Activated naive CD8-positive, alpha-beta T cell (primary cell): ENCODE measurements around the gene CEP41.
A peak's percentile ranks its signal among the peaks of the same experiment; 100 is the strongest.
"Not testable (repeated sequence)": the region's sequence is repeated elsewhere in the genome, so short reads cannot be mapped to it uniquely, and the experiment has no call there.

Source experiments
- H3K27ac Mint-ChIP-seq: one replicate; pipeline ENCODE4 v1.8.0; 2021; ENCODE audit warnings: mixed read lengths
- H3K27me3 Mint-ChIP-seq: one replicate; pipeline ENCODE4 v1.8.0; 2021; ENCODE audit warnings: mixed read lengths
- H3K36me3 Mint-ChIP-seq: one replicate; pipeline ENCODE4 v1.8.0; 2021; ENCODE audit warnings: mixed read lengths
- H3K4me1 Mint-ChIP-seq: one replicate; pipeline ENCODE4 v1.8.0; 2021; ENCODE audit warnings: low read depth, mixed read lengths
- H3K4me3 Mint-ChIP-seq: one replicate; pipeline ENCODE4 v1.8.0; 2021; ENCODE audit warnings: mild to moderate bottlenecking, mixed read lengths
- H3K9me3 Mint-ChIP-seq: one replicate; pipeline ENCODE4 v1.8.0; 2021; ENCODE audit warnings: low read depth, mixed read lengths

Gene CEP41

GRCh38 chr7:130475776-130476175, 35.0 kb upstream of the CEP41 start:
- H3K9me3 Mint-ChIP-seq: peaks cover 3% of the 10 kb centered on the region
- H3K4me3 Mint-ChIP-seq: no peak overlapping the region
- no peak overlapping the region for H3K27ac Mint-ChIP-seq
- H3K27me3 Mint-ChIP-seq: peaks cover 2% of the 10 kb centered on the region
- peaks cover 2% of the 10 kb centered on the region for H3K36me3 Mint-ChIP-seq
- H3K4me1 Mint-ChIP-seq: no peaks in the 10 kb centered on the region

GRCh38 chr7:130473876-130474275, 33.1 kb upstream of the CEP41 start:
- H3K4me3 Mint-ChIP-seq: no peak overlapping the region
- H3K9me3 Mint-ChIP-seq: peaks cover 3% of the 10 kb centered on the region
- no peaks in the 10 kb centered on the region for H3K27me3 Mint-ChIP-seq
- peaks cover 2% of the 10 kb centered on the region for H3K4me1 Mint-ChIP-seq
- H3K27ac Mint-ChIP-seq: no peak overlapping the region
- peaks cover 2% of the 10 kb centered on the region for H3K36me3 Mint-ChIP-seq

GRCh38 chr7:130473289-130473688, 32.5 kb upstream of the CEP41 start:
- Mint-ChIP-seq H3K36me3 (peaks cover 2% of the 10 kb centered on the region), H3K4me3 (no peak overlapping the region), H3K4me1 (peaks cover 2% of the 10 kb centered on the region), H3K27me3 (no peaks in the 10 kb centered on the region), H3K27ac (no peak overlapping the region), H3K9me3 (peaks cover under 1% of the 10 kb centered on the region)

DNA sequence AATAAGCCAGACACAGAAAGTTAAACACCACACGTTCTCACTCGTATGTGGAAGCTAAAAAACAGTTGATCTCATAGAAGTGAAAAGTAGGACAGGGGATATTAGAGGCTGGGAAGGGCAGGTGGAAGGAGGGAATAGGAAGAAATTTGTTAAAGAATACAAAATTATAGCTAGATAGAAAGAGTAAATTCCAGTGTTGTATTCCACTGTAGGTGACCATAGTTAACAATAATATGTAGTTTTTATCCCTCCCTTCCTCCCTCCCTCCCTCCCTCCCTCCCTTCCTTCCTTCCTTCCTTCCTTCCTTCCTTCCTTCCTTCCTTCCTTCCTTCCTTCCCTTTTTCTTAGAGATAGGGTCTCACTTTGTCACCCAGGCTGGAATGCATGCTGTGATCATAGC, 31.2 kb upstream of the CEP41 start:
- H3K27me3 Mint-ChIP-seq: no peaks in the 10 kb centered on the region
- H3K9me3 Mint-ChIP-seq: no peaks in the 10 kb centered on the region
- no peak overlapping the region for H3K4me3 Mint-ChIP-seq
- H3K36me3 Mint-ChIP-seq: no peaks in the 10 kb centered on the region
- no peak overlapping the region for H3K27ac Mint-ChIP-seq
- H3K4me1 Mint-ChIP-seq: peaks cover 2% of the 10 kb centered on the region

- peaks cover 12% of the 10 kb centered on the region for H3K4me1 Mint-ChIP-seq
- no peaks in the 10 kb centered on the region for H3K36me3 Mint-ChIP-seq
- no peaks in the 10 kb centered on the region for H3K9me3 Mint-ChIP-seq
- H3K4me3 Mint-ChIP-seq: no peak overlapping the region
- H3K27ac Mint-ChIP-seq: no peak overlapping the region
- H3K27me3 Mint-ChIP-seq: no peaks in the 10 kb centered on the region
These were observed 27.8 kb upstream of the CEP41 start for GRCh38 chr7:130468612-130469011.

DNA sequence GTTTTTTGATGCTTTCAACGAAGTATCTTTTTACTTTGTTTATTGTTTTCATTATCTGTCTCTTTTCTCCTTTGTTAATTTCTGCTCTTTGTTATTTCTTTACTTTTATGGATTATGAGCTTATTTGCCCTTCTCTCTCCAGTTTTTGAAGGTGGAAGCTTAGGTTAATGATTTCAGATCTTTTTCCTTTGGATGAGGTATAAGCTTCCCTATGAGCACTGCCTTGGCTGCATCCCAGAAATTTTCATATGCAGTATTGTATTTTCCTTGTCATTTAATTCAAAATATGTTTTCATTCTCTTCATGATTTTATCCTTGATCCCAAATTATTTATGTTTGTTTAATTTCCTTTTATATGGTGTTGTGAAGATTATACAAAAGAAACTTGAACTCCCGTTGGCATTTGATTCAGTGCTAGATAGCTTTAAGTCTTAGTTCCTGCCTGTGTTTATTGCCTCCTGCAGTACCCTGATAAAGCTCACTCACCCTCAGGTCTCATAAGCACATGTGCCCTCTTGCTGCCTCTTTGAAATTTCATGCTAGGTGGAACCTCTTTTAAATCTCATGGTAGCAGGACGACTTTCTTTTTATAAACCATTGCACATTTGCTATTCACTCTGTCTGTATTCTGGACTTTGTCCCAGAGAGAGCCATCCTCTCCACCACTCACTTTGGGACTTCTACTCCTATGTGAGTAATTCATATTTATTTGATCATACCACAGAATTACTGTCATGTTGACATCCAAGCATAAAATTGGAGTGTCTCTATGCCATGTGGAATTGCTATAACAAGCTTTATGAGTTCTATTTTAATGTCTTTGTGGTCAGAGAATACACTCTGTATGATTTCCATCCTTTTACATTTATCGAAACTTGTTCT, 23.0 kb upstream of the CEP41 start:
- Mint-ChIP-seq H3K9me3 (peaks cover 4% of the 10 kb centered on the region), H3K27ac (no peak overlapping the region), H3K4me1 (peaks cover 15% of the 10 kb centered on the region), H3K27me3 (no peaks in the 10 kb centered on the region), H3K4me3 (no peak overlapping the region), H3K36me3 (peaks cover 9% of the 10 kb centered on the region)

GRCh38 chr7:130461272-130461671, 20.5 kb upstream of the CEP41 start:
- H3K27me3 Mint-ChIP-seq: no peaks in the 10 kb centered on the region
- H3K27ac Mint-ChIP-seq: no peak overlapping the region
- peaks cover 9% of the 10 kb centered on the region for H3K36me3 Mint-ChIP-seq
- peaks cover 8% of the 10 kb centered on the region for H3K9me3 Mint-ChIP-seq
- H3K4me1 Mint-ChIP-seq: peaks cover 23% of the 10 kb centered on the region
- H3K4me3 Mint-ChIP-seq: no peak overlapping the region

- Mint-ChIP-seq H3K27me3 (no peaks in the 10 kb centered on the region), H3K36me3 (peaks cover 9% of the 10 kb centered on the region), H3K4me1 (peaks cover 29% of the 10 kb centered on the region), H3K4me3 (peak overlapping the region; percentile 76), H3K9me3 (peaks cover 8% of the 10 kb centered on the region), H3K27ac (peak overlapping the region; percentile 82)
These were observed 17.4 kb upstream of the CEP41 start for GRCh38 chr7:130458257-130458656.

DNA sequence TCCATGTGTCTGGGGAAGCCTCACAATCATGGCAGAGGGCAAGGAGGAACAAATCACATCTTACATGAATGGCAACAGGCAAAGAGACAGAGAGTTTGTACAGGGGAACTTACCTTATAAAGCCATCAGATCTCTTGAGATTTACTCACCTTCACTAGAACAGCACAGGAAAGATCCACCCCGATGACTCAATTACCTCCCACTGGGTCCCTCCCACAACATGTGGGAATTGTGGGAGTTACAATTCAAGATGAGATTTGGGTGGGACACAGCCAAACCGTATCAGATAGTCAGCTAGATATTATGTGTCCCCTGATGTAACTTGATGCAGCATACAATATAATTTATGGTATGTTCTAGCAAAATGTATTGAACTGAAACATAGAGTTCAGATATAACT, 14.1 kb upstream of the CEP41 start:
- Mint-ChIP-seq H3K4me1 (peaks cover 29% of the 10 kb centered on the region), H3K27ac (no peak overlapping the region), H3K36me3 (peaks cover 9% of the 10 kb centered on the region), H3K9me3 (peaks cover 8% of the 10 kb centered on the region), H3K27me3 (no peaks in the 10 kb centered on the region), H3K4me3 (no peak overlapping the region)

GRCh38 chr7:130452951-130453350, 12.1 kb upstream of the CEP41 start:
- Mint-ChIP-seq H3K4me3 (no peak overlapping the region), H3K36me3 (peaks cover 4% of the 10 kb centered on the region), H3K9me3 (peaks cover 3% of the 10 kb centered on the region), H3K4me1 (peaks cover 18% of the 10 kb centered on the region), H3K27ac (no peak overlapping the region), H3K27me3 (no peaks in the 10 kb centered on the region)

DNA sequence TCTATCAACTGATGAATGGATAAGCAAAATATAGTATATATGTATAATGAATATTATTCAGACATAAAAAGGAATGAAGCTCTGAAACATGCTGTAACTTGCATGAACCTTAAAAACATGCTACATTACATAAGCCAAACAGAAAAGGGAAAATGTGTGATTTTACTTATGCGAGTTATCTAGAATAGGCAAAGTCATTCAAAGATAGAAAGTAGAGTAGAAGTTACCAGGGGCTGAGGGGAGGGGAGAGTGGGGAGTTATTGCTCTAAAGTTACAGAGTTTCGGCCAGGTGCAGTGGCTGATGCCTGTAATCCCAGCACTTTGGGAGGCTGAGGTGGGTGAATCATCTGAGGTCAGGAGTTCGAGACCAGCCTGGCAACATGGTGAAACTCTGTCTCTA, 10.5 kb upstream of the CEP41 start:
- not testable (repeated sequence) for H3K27ac Mint-ChIP-seq, H3K4me3 Mint-ChIP-seq, H3K9me3 Mint-ChIP-seq, H3K27me3 Mint-ChIP-seq, H3K36me3 Mint-ChIP-seq
- peaks cover 17% of the 10 kb centered on the region for H3K4me1 Mint-ChIP-seq

DNA sequence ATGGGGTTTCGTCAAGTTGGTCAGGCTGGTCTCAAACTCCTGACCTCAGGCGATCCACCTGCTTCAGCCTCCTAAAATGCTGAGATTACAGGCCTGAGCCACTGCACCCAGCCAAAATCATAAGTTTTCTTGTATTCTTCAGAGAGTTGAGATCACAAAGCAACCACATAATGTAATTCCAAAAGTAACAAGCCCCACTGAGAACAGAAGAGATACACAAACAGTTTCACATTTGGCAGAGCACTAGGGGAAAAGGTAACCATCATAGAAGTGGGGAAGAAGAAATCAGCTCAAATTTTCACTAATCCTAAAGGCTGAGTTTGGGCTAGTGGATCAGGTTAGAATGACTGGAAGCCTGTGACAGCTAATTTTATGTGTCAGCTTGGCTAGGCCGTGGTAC, 5.4 kb upstream of the CEP41 start:
- no peak overlapping the region for H3K4me3 Mint-ChIP-seq

GRCh38 chr7:130444751-130445407, 4.1 kb upstream of the CEP41 start:
- Mint-ChIP-seq H3K9me3 (peaks cover 3% of the 10 kb centered on the region), H3K4me1 (peaks cover 32% of the 10 kb centered on the region), H3K36me3 (peaks cover 8% of the 10 kb centered on the region), H3K4me3 (peak overlapping the region; percentile 17), H3K27ac (peak overlapping the region; percentile 50), H3K27me3 (no peaks in the 10 kb centered on the region)

More for the DNA sequence above, 5.4 kb upstream of the CEP41 start:
- Mint-ChIP-seq H3K4me1 (peaks cover 23% of the 10 kb centered on the region), H3K36me3 (peaks cover 8% of the 10 kb centered on the region), H3K27me3 (no peaks in the 10 kb centered on the region), H3K27ac (no peak overlapping the region), H3K9me3 (peaks cover 3% of the 10 kb centered on the region)

GRCh38 chr7:130444234-130444633, 3.4 kb upstream of the CEP41 start:
- H3K36me3 Mint-ChIP-seq: peaks cover 8% of the 10 kb centered on the region
- peaks cover 3% of the 10 kb centered on the region for H3K9me3 Mint-ChIP-seq
- peaks cover 37% of the 10 kb centered on the region for H3K4me1 Mint-ChIP-seq
- no peaks in the 10 kb centered on the region for H3K27me3 Mint-ChIP-seq
- no peak overlapping the region for H3K27ac Mint-ChIP-seq
- peak overlapping the region; percentile 17 for H3K4me3 Mint-ChIP-seq

DNA sequence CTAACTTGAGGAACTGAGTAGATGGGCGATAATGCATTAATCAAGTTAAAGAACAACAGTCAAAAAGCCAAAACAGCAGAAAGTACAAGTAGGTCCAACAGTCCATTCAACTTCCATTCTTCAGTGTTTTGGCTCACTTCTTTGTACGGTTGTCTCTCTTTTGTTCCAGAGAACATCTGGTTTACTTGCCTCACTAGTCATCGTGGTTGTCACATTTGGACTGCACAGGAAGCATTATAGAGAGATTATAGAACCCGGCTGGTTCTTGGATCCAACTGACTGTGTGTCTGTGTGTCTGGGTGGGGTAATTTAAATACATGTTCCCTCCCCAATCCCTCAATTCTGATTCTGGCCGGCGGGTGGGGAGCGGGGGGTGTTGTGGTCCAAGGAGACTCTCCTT, 1.8 kb upstream of the CEP41 start:
- Mint-ChIP-seq H3K4me3 (no peak overlapping the region), H3K27me3 (no peaks in the 10 kb centered on the region), H3K27ac (no peak overlapping the region), H3K9me3 (no peaks in the 10 kb centered on the region), H3K4me1 (peaks cover 50% of the 10 kb centered on the region), H3K36me3 (peaks cover 5% of the 10 kb centered on the region)
